Measurements from ENCODE around the gene AGAP1.

Gene AGAP1

GRCh38 chr2:235692671-235693171, 198.9 kb downstream of the AGAP1 start:
- H3K4me1 Mint-ChIP-seq = no peaks in the 10 kb centered on the region

DNA sequence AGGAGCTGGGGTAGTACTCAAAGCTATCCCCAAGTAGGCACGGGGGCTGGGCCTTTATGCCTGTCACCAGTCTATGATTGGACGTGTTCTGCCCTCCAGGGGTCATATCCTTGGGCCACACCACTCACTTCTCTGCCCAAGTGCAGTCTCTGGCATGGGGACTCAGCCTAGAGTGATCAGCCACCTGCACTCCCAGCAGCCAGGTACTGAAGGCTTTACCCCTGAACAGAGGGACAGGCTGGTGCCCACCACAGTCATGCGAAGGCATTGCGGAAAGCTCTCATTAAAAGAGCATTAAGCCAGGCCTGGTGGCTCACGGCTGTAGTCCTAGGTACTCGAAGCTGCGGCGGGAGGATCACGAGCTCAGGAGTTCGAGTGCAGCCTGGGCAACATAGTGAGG, 199.4 kb downstream of the AGAP1 start:
- no peak overlapping the region for H3K27ac Mint-ChIP-seq
- no peaks in the 10 kb centered on the region for H3K4me1 Mint-ChIP-seq
- H3K4me3 Mint-ChIP-seq = no peak overlapping the region
- no peak for DNase-seq
- H3K27me3 Mint-ChIP-seq = no peaks in the 10 kb centered on the region
- no peaks in the 10 kb centered on the region for H3K9me3 Mint-ChIP-seq
- no peak for ATAC-seq

More at GRCh38 chr2:235692671-235693171, 198.9 kb downstream of the AGAP1 start:
- H3K9me3 Mint-ChIP-seq = no peaks in the 10 kb centered on the region
- H3K4me3 Mint-ChIP-seq = no peak overlapping the region
- no peaks in the 10 kb centered on the region for H3K27me3 Mint-ChIP-seq
- no peak for ATAC-seq
- peak overlapping the region in 1 of 2 donors; percentile 40 for H3K27ac Mint-ChIP-seq
- DNase-seq = no peak

DNA sequence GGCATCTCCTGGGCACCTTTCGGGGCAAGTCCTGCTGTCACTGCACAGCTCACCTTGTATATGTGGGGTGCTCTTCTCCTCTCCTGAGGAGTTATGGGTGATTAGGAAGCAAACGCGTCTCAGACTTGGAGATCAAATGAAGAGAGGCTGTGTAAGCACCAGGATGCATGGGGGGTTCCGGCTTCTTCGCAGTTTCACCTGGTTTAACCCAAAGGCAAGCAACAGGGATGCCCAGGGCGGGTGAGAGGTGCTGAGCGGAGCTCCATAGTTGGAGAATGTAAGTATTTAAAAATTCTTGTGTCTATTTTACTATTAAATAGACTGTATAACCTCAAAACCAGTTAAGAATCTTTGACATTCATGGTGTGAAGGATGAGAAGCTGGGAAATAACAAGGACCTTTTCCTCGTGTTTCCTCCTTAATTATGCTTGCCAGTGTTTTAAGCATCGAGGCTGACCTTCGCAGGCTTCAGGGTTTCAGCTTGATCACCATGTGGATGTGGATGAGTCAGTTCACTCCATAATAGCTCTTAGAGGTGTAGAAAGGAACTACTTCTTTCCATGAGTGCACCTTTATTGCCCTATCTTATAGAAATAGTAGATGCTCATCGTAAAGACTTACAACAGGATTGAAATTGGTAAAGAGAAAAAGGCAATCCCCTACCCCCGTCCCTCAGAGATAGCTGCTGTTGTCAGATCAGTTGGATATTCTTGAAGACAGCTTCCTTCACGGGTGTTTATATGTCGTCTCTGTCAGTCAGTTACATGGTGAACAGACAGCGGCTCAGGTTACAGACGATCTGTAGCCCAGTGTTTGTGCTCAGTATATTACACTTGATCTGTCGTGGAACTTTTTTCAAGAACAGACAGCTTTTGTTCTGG, 201.1 kb downstream of the AGAP1 start:
- Mint-ChIP-seq H3K27me3 (no peaks in the 10 kb centered on the region), H3K4me3 (no peak overlapping the region), H3K27ac (no peak overlapping the region), H3K4me1 (no peaks in the 10 kb centered on the region), H3K9me3 (no peaks in the 10 kb centered on the region)
- no peak for ATAC-seq
- DNase-seq = no peak

- Mint-ChIP-seq H3K27ac (no peak overlapping the region), H3K9me3 (no peaks in the 10 kb centered on the region), H3K4me3 (no peak overlapping the region), H3K4me1 (no peaks in the 10 kb centered on the region), H3K27me3 (no peaks in the 10 kb centered on the region)
- ATAC-seq (no peak), DNase-seq (no peak)
Observed at GRCh38 chr2:235695602-235695895, 201.7 kb downstream of the AGAP1 start.

- no peak for DNase-seq
- Mint-ChIP-seq H3K9me3 (no peaks in the 10 kb centered on the region), H3K27ac (no peak overlapping the region), H3K4me3 (no peak overlapping the region), H3K4me1 (no peaks in the 10 kb centered on the region), H3K27me3 (peaks cover 10% of the 10 kb centered on the region)
- ATAC-seq = no peak
Observed at GRCh38 chr2:235697041-235697440, 203.2 kb downstream of the AGAP1 start.

DNA sequence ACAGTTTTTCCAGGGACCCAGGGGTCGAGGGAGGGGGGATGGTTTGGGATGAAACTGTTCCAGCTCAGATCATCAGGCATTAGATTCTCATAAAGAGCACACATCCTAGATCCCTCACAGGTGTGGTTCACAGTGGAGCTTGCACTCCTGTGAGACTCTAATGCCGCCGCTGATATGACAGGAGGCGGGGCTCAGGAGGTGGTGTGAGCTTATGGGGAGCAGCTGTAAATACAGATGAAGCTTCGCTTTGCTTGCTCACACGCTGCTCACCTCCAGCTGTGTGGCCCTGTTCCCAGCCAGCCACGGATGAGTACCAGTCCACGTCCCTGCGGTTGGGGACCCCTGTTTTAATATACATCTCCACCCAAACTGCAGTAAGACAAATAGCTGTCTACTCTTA, 204.2 kb downstream of the AGAP1 start:
- Mint-ChIP-seq H3K27me3 (peaks cover 16% of the 10 kb centered on the region), H3K4me3 (no peak overlapping the region), H3K4me1 (no peaks in the 10 kb centered on the region), H3K27ac (no peak overlapping the region), H3K9me3 (no peaks in the 10 kb centered on the region)
- no peak for ATAC-seq
- no peak for DNase-seq

DNA sequence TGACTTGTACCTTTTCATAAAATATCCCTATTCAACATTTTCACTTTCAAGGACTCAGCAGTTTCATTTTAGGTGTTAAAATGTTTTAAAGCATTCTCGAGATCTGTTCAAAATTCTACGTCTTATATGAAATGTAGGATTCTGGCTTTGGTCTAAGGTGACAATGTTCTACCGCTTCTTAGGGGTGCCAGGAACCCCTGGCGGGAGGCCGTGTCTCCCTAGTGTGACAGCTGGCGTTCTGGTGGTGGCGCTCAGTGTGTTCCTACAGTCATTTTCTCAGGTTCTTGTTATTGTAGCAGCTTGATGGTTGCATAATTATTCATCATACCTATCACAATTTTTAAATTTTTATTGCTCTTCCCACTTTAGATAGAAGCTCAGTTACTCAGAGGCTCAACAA, 204.6 kb downstream of the AGAP1 start:
- H3K4me3 Mint-ChIP-seq = no peak overlapping the region
- no peaks in the 10 kb centered on the region for H3K4me1 Mint-ChIP-seq
- H3K27ac Mint-ChIP-seq = no peak overlapping the region
- H3K9me3 Mint-ChIP-seq = no peaks in the 10 kb centered on the region
- H3K27me3 Mint-ChIP-seq = peaks cover 16% of the 10 kb centered on the region
- DNase-seq = no peak
- no peak for ATAC-seq

- no peak for ATAC-seq
- no peak for DNase-seq
- Mint-ChIP-seq H3K27ac (no peak overlapping the region), H3K4me3 (no peak overlapping the region), H3K27me3 (peaks cover 16% of the 10 kb centered on the region), H3K4me1 (no peaks in the 10 kb centered on the region), H3K9me3 (no peaks in the 10 kb centered on the region)
Observed at GRCh38 chr2:235699576-235699975, 205.7 kb downstream of the AGAP1 start.

- DNase-seq = no peak
- Mint-ChIP-seq H3K27ac (no peak overlapping the region), H3K4me3 (no peak overlapping the region), H3K9me3 (no peaks in the 10 kb centered on the region), H3K4me1 (no peaks in the 10 kb centered on the region), H3K27me3 (peaks cover 16% of the 10 kb centered on the region)
- no peak for ATAC-seq
Observed at GRCh38 chr2:235701206-235701981, 207.6 kb downstream of the AGAP1 start.

- no peaks in the 10 kb centered on the region for H3K4me1 Mint-ChIP-seq
- no peak for DNase-seq
- ATAC-seq = no peak
- H3K27me3 Mint-ChIP-seq = peaks cover 16% of the 10 kb centered on the region
- H3K27ac Mint-ChIP-seq = no peak overlapping the region
- no peaks in the 10 kb centered on the region for H3K9me3 Mint-ChIP-seq
- no peak overlapping the region for H3K4me3 Mint-ChIP-seq
Observed at GRCh38 chr2:235702186-235702585, 208.3 kb downstream of the AGAP1 start.

GRCh38 chr2:235703711-235704295, 210.0 kb downstream of the AGAP1 start:
- Mint-ChIP-seq H3K27me3 (peaks cover 16% of the 10 kb centered on the region), H3K9me3 (no peaks in the 10 kb centered on the region), H3K4me1 (no peaks in the 10 kb centered on the region), H3K27ac (no peak overlapping the region), H3K4me3 (no peak overlapping the region)
- ATAC-seq (no peak), DNase-seq (no peak)

DNA sequence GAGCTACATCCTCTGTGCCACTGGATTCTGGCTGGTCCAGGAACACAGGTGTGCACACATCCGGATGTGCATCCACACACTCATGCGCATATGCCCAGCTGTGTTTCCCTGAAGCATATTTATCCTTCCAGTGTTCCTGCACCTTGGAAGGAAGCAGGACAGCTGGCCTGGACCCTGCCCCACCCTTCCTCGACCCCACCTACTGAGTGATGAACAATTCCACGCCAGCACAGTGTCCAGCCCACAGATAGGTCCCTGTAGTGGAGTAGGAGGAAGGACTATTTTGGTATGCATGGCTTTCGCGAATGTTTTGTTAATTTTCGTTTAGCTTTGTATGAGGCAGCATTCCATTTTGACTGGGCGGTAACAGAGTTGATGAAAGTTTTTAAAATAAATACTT, 211.5 kb downstream of the AGAP1 start:
- H3K9me3 Mint-ChIP-seq = no peaks in the 10 kb centered on the region
- no peak overlapping the region for H3K4me3 Mint-ChIP-seq
- H3K4me1 Mint-ChIP-seq = no peaks in the 10 kb centered on the region
- no peak overlapping the region for H3K27ac Mint-ChIP-seq
- ATAC-seq (no peak), DNase-seq (no peak)
- peaks cover 16% of the 10 kb centered on the region for H3K27me3 Mint-ChIP-seq

DNA sequence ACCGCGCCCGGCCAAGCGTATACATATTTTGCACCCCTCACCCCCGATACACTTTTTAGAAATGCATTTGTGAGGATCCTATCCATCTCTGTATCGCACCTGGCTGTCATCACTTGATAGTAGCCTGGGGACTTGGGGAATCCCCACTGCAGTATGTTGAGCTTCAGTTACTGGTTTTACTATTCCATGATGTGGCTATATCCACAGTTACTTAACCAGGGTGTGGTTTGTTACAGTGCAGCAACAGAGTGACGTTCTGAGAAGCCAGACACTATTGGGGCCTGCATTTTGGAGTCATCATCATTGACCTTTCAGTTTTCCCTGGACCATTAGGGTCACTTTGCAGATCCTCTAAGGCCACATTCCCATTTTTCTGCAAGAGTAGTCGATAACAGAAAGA, 212.7 kb downstream of the AGAP1 start:
- DNase-seq = no peak
- no peak overlapping the region for H3K27ac Mint-ChIP-seq
- ATAC-seq = no peak
- H3K27me3 Mint-ChIP-seq = peaks cover 11% of the 10 kb centered on the region
- H3K9me3 Mint-ChIP-seq = no peaks in the 10 kb centered on the region
- no peaks in the 10 kb centered on the region for H3K4me1 Mint-ChIP-seq
- H3K4me3 Mint-ChIP-seq = no peak overlapping the region

DNA sequence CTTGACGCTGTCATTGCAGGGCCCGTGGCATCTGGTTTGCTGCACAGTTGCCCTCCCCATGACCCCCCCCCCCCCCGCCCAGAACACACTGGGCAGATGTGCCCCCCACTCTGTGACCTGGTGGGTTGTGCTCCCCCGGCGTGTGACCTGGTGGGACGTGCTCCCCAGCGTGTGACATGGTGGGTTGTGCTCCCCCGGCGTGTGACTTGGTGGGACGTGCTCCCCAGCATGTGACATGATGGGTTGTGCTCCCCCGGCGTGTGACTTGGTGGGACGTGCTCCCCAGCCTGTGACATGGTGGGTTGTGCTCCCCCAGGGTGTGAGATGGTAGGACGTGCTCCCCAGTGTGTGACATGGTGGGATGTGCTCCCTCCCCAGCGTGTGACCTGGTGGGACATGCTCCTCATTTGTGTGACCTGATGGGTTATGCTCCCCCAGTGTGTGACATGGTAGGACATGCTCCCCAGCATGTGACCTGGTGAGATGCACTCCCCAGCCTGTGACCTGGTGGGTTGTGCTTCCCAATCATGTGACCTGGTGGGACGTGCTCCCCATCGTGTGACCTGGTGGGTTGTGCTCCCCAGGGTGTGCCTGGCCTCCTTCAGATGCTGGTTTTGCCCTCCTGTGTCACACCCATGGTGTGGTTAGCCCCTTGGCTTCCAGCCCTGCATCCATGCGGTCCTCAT, 213.7 kb downstream of the AGAP1 start:
- ATAC-seq (no peak), DNase-seq (no peak)
- Mint-ChIP-seq H3K27ac (no peak overlapping the region), H3K4me1 (no peaks in the 10 kb centered on the region), H3K9me3 (no peaks in the 10 kb centered on the region), H3K27me3 (peaks cover under 1% of the 10 kb centered on the region), H3K4me3 (no peak overlapping the region)

- no peaks in the 10 kb centered on the region for H3K4me1 Mint-ChIP-seq
- H3K27me3 Mint-ChIP-seq = no peaks in the 10 kb centered on the region
- ATAC-seq (no peak), DNase-seq (no peak)
- H3K9me3 Mint-ChIP-seq = no peaks in the 10 kb centered on the region
- no peak overlapping the region for H3K27ac Mint-ChIP-seq
- no peak overlapping the region for H3K4me3 Mint-ChIP-seq
Observed at GRCh38 chr2:235709124-235709813, 215.4 kb downstream of the AGAP1 start.
